ENCODE data around the gene COMT. TPM values are rescaled to one million over a fixed set of nuclear protein-coding genes. Genes with fewer than 3 reads are reported as not detected.

Gene COMT
- total and polyA plus RNA-seq, 2 experiments from 2014 or later: 29.6 to 29.8 TPM

GRCh38 chr22:19973551-19974267, 32.1 kb downstream of the COMT start:
- H3K9me3 Mint-ChIP-seq: no peaks in the 10 kb centered on the region
- H3K4me1 Mint-ChIP-seq: peaks cover 17% of the 10 kb centered on the region
- H4K20me1 ChIP-seq (replicated peaks; ENCODE audit: insufficient read depth): no peaks in the 10 kb centered on the region; the same call in 1 of the 2 replicates
- H3F3A ChIP-seq (replicated peaks; ENCODE audit: low read depth): 0 out of 2 replicates have a peak, but pooled peaks cover 3% of the 10 kb centered on the region
- no peaks in the 10 kb centered on the region for H3K9me2 ChIP-seq (ENCODE audit: insufficient read depth)
- H3K36me3 Mint-ChIP-seq (ENCODE audit: low read depth): peaks cover 21% of the 10 kb centered on the region
- H3K27ac ChIP-seq (ENCODE audit: low read depth): peak overlapping the region; percentile 63; the same call in 1 of the 2 replicates
- no peak overlapping the region for H3K4me3 Mint-ChIP-seq
- H3K27me3 Mint-ChIP-seq (ENCODE audit: insufficient read depth, low read depth, poor library complexity): peaks cover 5% of the 10 kb centered on the region
- no peak for DNase-seq (ENCODE audit: low spot score)
- no peak for ATAC-seq
- H3K4me3 ChIP-seq: no peak overlapping the region
- H3K4me1 ChIP-seq (ENCODE audit: insufficient read depth): peaks cover 10% of the 10 kb centered on the region
- no peak overlapping the region for H2AFZ ChIP-seq
- no peaks in the 10 kb centered on the region for H3K27me3 ChIP-seq (ENCODE audit: insufficient read depth)
- no peaks in the 10 kb centered on the region for H3K79me2 ChIP-seq (replicated peaks; ENCODE audit: insufficient read depth)
- H3K36me3 ChIP-seq (ENCODE audit: insufficient read depth): no peaks in the 10 kb centered on the region
- H3K27ac Mint-ChIP-seq: no peak overlapping the region
- TF ChIP-seq STAT1 (IDR thresholded peaks at IDR 0.05; ENCODE audit: unreplicated experiment) (no peak), CTCF (conservative IDR thresholded peaks at IDR 0.05; ENCODE audit: low read depth in 2 of 2) (no peak), EZH2 (IDR thresholded peaks at IDR 0.05; ENCODE audit: low read depth, unreplicated experiment) (no peak), NANOG (IDR thresholded peaks at IDR 0.05; ENCODE audit: borderline replicate concordance) (no peak), ETS1 (IDR thresholded peaks at IDR 0.05) (no peak), JUNB (IDR thresholded peaks at IDR 0.05; ENCODE audit: unreplicated experiment) (no peak), ZNF462 (CRISPR knock-in tag; IDR thresholded peaks at IDR 0.05) (no peak), EZH2phosphoT487 (IDR thresholded peaks at IDR 0.05; ENCODE audit: unreplicated experiment) (no peak), CREB1 (CRISPR knock-in tag; IDR thresholded peaks at IDR 0.05; ENCODE audit: low read depth) (no peak), POLR2AphosphoS5 (IDR thresholded peaks at IDR 0.05; ENCODE audit: low read depth) (no peak), ZNF331 (CRISPR knock-in tag; IDR thresholded peaks at IDR 0.05; ENCODE audit: low read depth) (no peak), REST (IDR thresholded peaks at IDR 0.05; ENCODE audit: unreplicated experiment) (no peak), ZNF114 (CRISPR knock-in tag; IDR thresholded peaks at IDR 0.05) (no peak)
- no peak overlapping the region for H3K4me2 ChIP-seq

Data from GM23338 (cell line).